H9 (cell line): Measurements from ENCODE around the gene TRPC3. TPM values are rescaled to one million over a fixed set of nuclear protein-coding genes. Genes with fewer than 3 reads are reported as not detected.

Source experiments
- DNase-seq: peaks from one replicate; pipeline ENCODE4 v3.0.0-alpha.2; 2017
- H2AFZ ChIP-seq: one replicate; pipeline ENCODE4 v1.6.1; 2013; ENCODE audit warnings: mild to moderate bottlenecking, low read length, control low read depth, moderate library complexity
- H2AK5ac ChIP-seq: 2 replicates; pipeline ENCODE4 v1.6.1; 2013; ENCODE audit warnings: low read length, control low read depth, mixed read lengths; ENCODE audit not compliant: insufficient read length
- H2BK120ac ChIP-seq: one replicate; pipeline ENCODE4 v1.6.1; 2013; ENCODE audit warnings: low read depth, mild to moderate bottlenecking, low read length, control low read depth, inconsistent platforms; ENCODE audit not compliant: poor library complexity, severe bottlenecking
- H2BK12ac ChIP-seq: 2 replicates; pipeline ENCODE4 v1.6.1; 2013; ENCODE audit warnings: low read length, control low read depth, mixed read lengths, low read depth; ENCODE audit not compliant: insufficient read length
- H2BK15ac ChIP-seq: 2 replicates; pipeline ENCODE4 v1.6.1; 2013; ENCODE audit warnings: low read depth, low read length, control low read depth
- H2BK20ac ChIP-seq: one replicate; pipeline ENCODE4 v1.6.1; 2013; ENCODE audit warnings: low read depth, mild to moderate bottlenecking, low read length, control low read depth, inconsistent platforms; ENCODE audit not compliant: poor library complexity, severe bottlenecking
- H2BK5ac ChIP-seq: 2 replicates; pipeline ENCODE4 v1.6.1; 2013; ENCODE audit warnings: low read length, control low read depth, mixed read lengths; ENCODE audit not compliant: insufficient read length
- H3K14ac ChIP-seq: 2 replicates; pipeline ENCODE4 v1.6.1; 2013; ENCODE audit warnings: low read length, control low read depth; ENCODE audit not compliant: insufficient read depth
- H3K18ac ChIP-seq: 2 replicates; pipeline ENCODE4 v1.6.1; 2013; ENCODE audit warnings: low read depth, mild to moderate bottlenecking, mixed read lengths, low read length, control low read depth; ENCODE audit not compliant: insufficient read length
- H3K23ac ChIP-seq: 2 replicates; pipeline ENCODE4 v1.6.1; 2013; ENCODE audit warnings: low read length, control low read depth, mixed read lengths, low read depth; ENCODE audit not compliant: insufficient read length
- H3K23me2 ChIP-seq: 2 replicates; pipeline ENCODE4 v1.6.1; 2013; ENCODE audit warnings: low read depth, mild to moderate bottlenecking, mixed read lengths, low read length, control low read depth; ENCODE audit not compliant: insufficient read length, poor library complexity, severe bottlenecking
- H3K27ac ChIP-seq: 2 replicates; pipeline ENCODE4 v1.5.1; 2013; ENCODE audit warnings: low read length, control low read depth, mixed read lengths, low read depth; ENCODE audit not compliant: insufficient read length
- H3K27me3 ChIP-seq: 2 replicates; pipeline ENCODE4 v1.6.1; 2013; ENCODE audit warnings: low read length, control low read depth, inconsistent platforms; ENCODE audit not compliant: insufficient read depth
- H3K4ac ChIP-seq: 2 replicates; pipeline ENCODE4 v1.6.1; 2013; ENCODE audit warnings: low read depth, mild to moderate bottlenecking, control low read depth, inconsistent platforms, low read length, moderate library complexity
- H3K4me1 ChIP-seq: 2 replicates; pipeline ENCODE4 v1.6.1; 2013; ENCODE audit warnings: low read length, control low read depth, inconsistent platforms; ENCODE audit not compliant: insufficient read depth
- H3K4me2 ChIP-seq: 2 replicates; pipeline ENCODE4 v1.6.1; 2013; ENCODE audit warnings: low read length, control low read depth, mixed read lengths; ENCODE audit not compliant: insufficient read length, insufficient read depth
- H3K56ac ChIP-seq: 2 replicates; pipeline ENCODE4 v1.6.1; 2013; ENCODE audit warnings: low read depth, mild to moderate bottlenecking, mixed read lengths, low read length, control low read depth; ENCODE audit not compliant: insufficient read length
- H3K79me1 ChIP-seq: 2 replicates; pipeline ENCODE4 v1.6.1; 2013; ENCODE audit warnings: low read depth, mild to moderate bottlenecking, moderate library complexity, low read length, control low read depth, inconsistent platforms; ENCODE audit not compliant: insufficient read depth, poor library complexity, severe bottlenecking
- H3K79me2 ChIP-seq: 2 replicates; pipeline ENCODE4 v1.6.1; 2013; ENCODE audit warnings: low read length, control low read depth, inconsistent platforms; ENCODE audit not compliant: insufficient read depth
- H3K9ac ChIP-seq: 2 replicates; pipeline ENCODE4 v1.6.1; 2013; ENCODE audit warnings: low read length, control low read depth, mixed read lengths; ENCODE audit not compliant: insufficient read length; ENCODE audit errors: extremely low read depth
- H3K9me3 ChIP-seq: one replicate; pipeline ENCODE4 v1.6.1; 2013; ENCODE audit warnings: low read depth, low read length, inconsistent platforms; ENCODE audit not compliant: control insufficient read depth
- H3T11ph ChIP-seq: one replicate; pipeline ENCODE4 v1.6.1; 2013; ENCODE audit warnings: mild to moderate bottlenecking, low read length, control low read depth, inconsistent platforms
- H4K20me1 ChIP-seq: one replicate; pipeline ENCODE4 v1.6.1; 2013; ENCODE audit not compliant: control insufficient read depth, insufficient read length, insufficient read depth
- H4K5ac ChIP-seq: 2 replicates; pipeline ENCODE4 v1.6.1; 2013; ENCODE audit warnings: low read depth, mild to moderate bottlenecking, mixed read lengths, low read length, control low read depth; ENCODE audit not compliant: insufficient read length
- H4K8ac ChIP-seq: replicated peaks from 2 replicates; pipeline ENCODE4 v1.6.1; 2013; ENCODE audit warnings: low read length, control low read depth, mixed read lengths, low read depth; ENCODE audit not compliant: insufficient read length
- H4K91ac ChIP-seq: 2 replicates; pipeline ENCODE4 v1.6.1; 2013; ENCODE audit warnings: low read depth, mild to moderate bottlenecking, moderate library complexity, mixed read lengths, low read length, control low read depth; ENCODE audit not compliant: insufficient read length
- H3K27ac Mint-ChIP-seq, 3 experiments: 2 replicates in 2 of 3; 3 replicates in 1 of 3; pipeline ENCODE4 v1.8.0; 2020 to 2021; ENCODE audit warnings: mixed read lengths in 3 of 3, mild to moderate bottlenecking in 1 of 3, moderate library complexity in 1 of 3
- H3K27me3 Mint-ChIP-seq: 2 replicates; pipeline ENCODE4 v1.8.0; 2021; ENCODE audit warnings: low read depth, mild to moderate bottlenecking, moderate library complexity, mixed read lengths
- H3K36me3 Mint-ChIP-seq, 3 experiments: 2 replicates in 2 of 3; 3 replicates in 1 of 3; pipeline ENCODE4 v1.8.0; 2020 to 2021; ENCODE audit warnings: low read depth in 3 of 3, mixed read lengths in 3 of 3; ENCODE audit not compliant: insufficient read depth in 1 of 3
- H3K4me1 Mint-ChIP-seq, 2 experiments: 2 replicates each; pipeline ENCODE4 v1.8.0; 2020; ENCODE audit warnings: mixed read lengths in 2 of 2
- H3K4me3 Mint-ChIP-seq, 2 experiments: 2 replicates in 1 of 2; 3 replicates in 1 of 2; pipeline ENCODE4 v1.8.0; 2020 to 2021; ENCODE audit warnings: mild to moderate bottlenecking in 2 of 2, mixed read lengths in 2 of 2, moderate library complexity in 1 of 2
- H3K9me3 Mint-ChIP-seq, 2 experiments: 2 replicates in 1 of 2; 3 replicates in 1 of 2; pipeline ENCODE4 v1.8.0; 2020; ENCODE audit warnings: mild to moderate bottlenecking in 2 of 2, mixed read lengths in 2 of 2, moderate library complexity in 1 of 2
- WGBS: extraction: QIAGEN DNeasy Blood & Tissue Kit; methylation state at CpG from one replicate; pipeline ENCODE4 v1.1.7; 2013; ENCODE audit warnings: missing lambda C conversion rate, low lambda C conversion rate, mixed read lengths; ENCODE audit not compliant: insufficient read length; ENCODE audit errors: extremely low coverage; 5-methylcytosine and 5-hydroxymethylcytosine counted together
- total RNA-seq: library from RNA; stranded (reverse); gene quantifications from 2 replicates; pipeline ENCODE4 v1.2.1, GENCODE V29; 2021
- TF ChIP-seq, protein P1 (sequence below): fragments of 200-600 bp; sonication (generic); conservative IDR thresholded peaks from 3 replicates; pipeline ENCODE4 v1.8.0; 2021; ENCODE audit warnings: antibody characterized with exemption, mild to moderate bottlenecking

Gene TRPC3
- total RNA-seq, 1 experiment from 2014 or later: 0.13 TPM

DNA sequence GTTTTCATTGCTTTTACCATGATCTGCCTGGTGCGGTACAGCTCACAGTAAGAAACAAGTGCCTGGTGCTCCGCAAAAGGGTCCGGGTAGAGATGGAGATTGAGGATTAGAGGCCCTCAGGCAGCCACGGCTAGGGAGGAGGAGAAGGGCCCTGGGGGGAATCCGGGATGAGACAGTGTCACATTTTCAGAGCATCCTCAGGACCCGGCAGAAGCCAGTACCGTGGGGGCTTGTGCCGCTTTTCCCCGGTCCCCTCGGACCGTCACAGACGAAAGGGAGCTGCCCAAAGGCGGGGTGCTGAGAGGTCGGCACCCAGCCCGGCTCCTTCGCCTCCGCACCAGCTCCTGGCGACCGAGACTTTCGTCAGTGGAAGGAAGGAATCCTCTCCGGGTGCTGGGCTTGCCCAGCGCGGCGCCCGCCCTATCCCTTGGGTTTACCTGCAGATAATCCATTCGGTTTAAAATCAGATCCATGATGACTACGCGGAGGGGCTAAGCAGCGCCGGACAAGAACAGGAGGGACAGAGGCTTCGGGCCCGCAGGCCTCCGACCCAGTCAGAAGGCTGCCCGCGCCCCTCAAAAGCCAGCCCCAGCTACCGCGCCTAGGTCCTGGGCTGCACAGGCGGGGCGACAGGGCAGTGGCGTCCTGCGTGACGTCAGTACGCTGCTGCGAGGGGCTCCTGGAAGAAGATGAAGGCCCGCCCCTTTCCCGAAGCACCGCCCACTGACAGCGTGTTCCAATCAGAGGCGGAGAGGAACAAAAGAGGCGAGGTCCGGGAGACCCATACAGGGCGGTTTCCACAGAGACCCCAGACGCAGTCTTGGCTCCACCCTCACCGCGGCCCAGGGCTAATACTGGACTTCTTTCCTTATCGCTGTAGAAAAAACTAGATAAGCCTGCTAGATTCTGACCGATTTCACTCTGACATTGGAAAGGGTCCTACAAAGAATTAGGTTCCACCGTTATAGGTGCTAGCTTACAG is 81.7 kb downstream of the TRPC3 start, which contains the start of gene BBS7:
BBS7 (minus strand) TSS at position 634 of the 982 bp plus-strand sequence; CDS start at position 473, 161 bp downstream.
- Histone ChIP-seq H3K79me1 (no peaks in the 10 kb centered on the region), H2AK5ac (no peak within 1 kb of the TSS), H2BK12ac (no peak within 1 kb of the TSS), H4K20me1 (no peaks in the 10 kb centered on the region), H3K27ac (no peak within 1 kb of the TSS), H3K9me3 (no peaks in the 10 kb centered on the region), H2BK20ac (no peak within 1 kb of the TSS), H2BK5ac (no peak within 1 kb of the TSS), H3K56ac (no peak within 1 kb of the TSS), H4K8ac (no peak within 1 kb of the TSS), H3K23me2 (peaks cover 3% of the 10 kb centered on the region), H3K9ac (peak within 1 kb of the TSS; percentile 71), H3K14ac (peak within 1 kb of the TSS; percentile 72), H3K79me2 (no peaks in the 10 kb centered on the region), H3K23ac (no peak within 1 kb of the TSS), H3T11ph (no peak within 1 kb of the TSS), H4K91ac (no peak within 1 kb of the TSS), H3K4ac (no peak within 1 kb of the TSS), H3K27me3 (no peaks in the 10 kb centered on the region), H2BK15ac (no peak within 1 kb of the TSS), H3K18ac (peak within 1 kb of the TSS; percentile 50), H4K5ac (no peak within 1 kb of the TSS), H3K4me2 (peak within 1 kb of the TSS; percentile 67), H2AFZ (peak within 1 kb of the TSS; percentile 48), H3K4me1 (no peaks in the 10 kb centered on the region), H2BK120ac (no peak within 1 kb of the TSS)
- peak; percentile 99 for DNase-seq
- Mint-ChIP-seq H3K4me1 (peaks cover 5 to 6% of the 10 kb centered on the region in 2 experiments), H3K27me3 (peaks cover 3% of the 10 kb centered on the region; the same call in 1 of the 2 replicates), H3K27ac (peak within 1 kb of the TSS; percentile 95 to 98 (median 96)), H3K9me3 (no peaks in the 10 kb centered on the region), H3K4me3 (peak within 1 kb of the TSS; percentile 93 to 94), H3K36me3 (peaks cover 17 to 22% (median 21%) of the 10 kb centered on the region in 3 experiments)
- TF ChIP-seq, protein P1, sequence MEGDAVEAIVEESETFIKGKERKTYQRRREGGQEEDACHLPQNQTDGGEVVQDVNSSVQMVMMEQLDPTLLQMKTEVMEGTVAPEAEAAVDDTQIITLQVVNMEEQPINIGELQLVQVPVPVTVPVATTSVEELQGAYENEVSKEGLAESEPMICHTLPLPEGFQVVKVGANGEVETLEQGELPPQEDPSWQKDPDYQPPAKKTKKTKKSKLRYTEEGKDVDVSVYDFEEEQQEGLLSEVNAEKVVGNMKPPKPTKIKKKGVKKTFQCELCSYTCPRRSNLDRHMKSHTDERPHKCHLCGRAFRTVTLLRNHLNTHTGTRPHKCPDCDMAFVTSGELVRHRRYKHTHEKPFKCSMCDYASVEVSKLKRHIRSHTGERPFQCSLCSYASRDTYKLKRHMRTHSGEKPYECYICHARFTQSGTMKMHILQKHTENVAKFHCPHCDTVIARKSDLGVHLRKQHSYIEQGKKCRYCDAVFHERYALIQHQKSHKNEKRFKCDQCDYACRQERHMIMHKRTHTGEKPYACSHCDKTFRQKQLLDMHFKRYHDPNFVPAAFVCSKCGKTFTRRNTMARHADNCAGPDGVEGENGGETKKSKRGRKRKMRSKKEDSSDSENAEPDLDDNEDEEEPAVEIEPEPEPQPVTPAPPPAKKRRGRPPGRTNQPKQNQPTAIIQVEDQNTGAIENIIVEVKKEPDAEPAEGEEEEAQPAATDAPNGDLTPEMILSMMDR: no peak
- WGBS: no CpG with 5 or more reads among the region's 58 CpGs
